ENCODE measurements around the gene RNF19B.

The RNF19B gene

GRCh38 chr1:32965251-32965747 lies 690 bp upstream of the RNF19B start:
- DNase-seq (ENCODE audit: low spot score), result no peak

GRCh38 chr1:32963746-32964460 lies 706 bp downstream of the RNF19B start:
- peak; percentile 52 for DNase-seq (ENCODE audit: low spot score)

GRCh38 chr1:32962248-32962896 lies 2.2 kb downstream of the RNF19B start:
- peak; percentile 54 for DNase-seq (ENCODE audit: low spot score)

- DNase-seq (ENCODE audit: low spot score), result no peak
Measured at GRCh38 chr1:32960819-32961355, 3.7 kb downstream of the RNF19B start.

GRCh38 chr1:32960342-32960741 lies 4.3 kb downstream of the RNF19B start:
- DNase-seq (ENCODE audit: low spot score), result no peak

- no peak for DNase-seq (ENCODE audit: low spot score)
Measured at GRCh38 chr1:32958827-32959226, 5.8 kb downstream of the RNF19B start.

GRCh38 chr1:32957017-32957416 lies 7.6 kb downstream of the RNF19B start:
- DNase-seq (ENCODE audit: low spot score), result no peak

- DNase-seq (ENCODE audit: low spot score), result no peak
Measured at GRCh38 chr1:32954168-32954567, 10.4 kb downstream of the RNF19B start.

GRCh38 chr1:32953495-32953894 lies 11.1 kb downstream of the RNF19B start:
- DNase-seq (ENCODE audit: low spot score), result peak; percentile 14

- no peak for DNase-seq (ENCODE audit: low spot score)
Measured at GRCh38 chr1:32949519-32949918, 15.1 kb downstream of the RNF19B start.

- DNase-seq (ENCODE audit: low spot score), result no peak
Measured at GRCh38 chr1:32948905-32949304, 15.7 kb downstream of the RNF19B start.

- no peak for DNase-seq (ENCODE audit: low spot score)
Measured at GRCh38 chr1:32948390-32948722, 16.3 kb downstream of the RNF19B start.

GRCh38 chr1:32947669-32948389 lies 16.8 kb downstream of the RNF19B start:
- no peak for DNase-seq (ENCODE audit: low spot score)

GRCh38 chr1:32946413-32946812 lies 18.2 kb downstream of the RNF19B start:
- no peak for DNase-seq (ENCODE audit: low spot score)

GRCh38 chr1:32944180-32944579 lies 20.4 kb downstream of the RNF19B start:
- no peak for DNase-seq (ENCODE audit: low spot score)

- peak; percentile 15 for DNase-seq (ENCODE audit: low spot score)
Measured at GRCh38 chr1:32939655-32940371, 24.8 kb downstream of the RNF19B start.

- no peak for DNase-seq (ENCODE audit: low spot score)
Measured at GRCh38 chr1:32937061-32937460, 27.5 kb downstream of the RNF19B start.

GRCh38 chr1:32934535-32934934 lies 30.1 kb downstream of the RNF19B start:
- DNase-seq (ENCODE audit: low spot score), result no peak

GRCh38 chr1:32933742-32934322 lies 30.8 kb downstream of the RNF19B start:
- DNase-seq (ENCODE audit: low spot score), result no peak

- no peak for DNase-seq (ENCODE audit: low spot score)
Measured at GRCh38 chr1:32931760-32932159, 32.8 kb downstream of the RNF19B start.

- DNase-seq (ENCODE audit: low spot score), result no peak
Measured at GRCh38 chr1:32929366-32929765, 35.2 kb downstream of the RNF19B start.

- DNase-seq (ENCODE audit: low spot score), result no peak
Measured at GRCh38 chr1:32928715-32929114, 35.9 kb downstream of the RNF19B start.

Data from CD4-positive, alpha-beta T cell treated with Interleukin-15 for 4 hours (primary cell).